ENCODE data around the gene SLC25A11. TPM values are rescaled to one million over a fixed set of nuclear protein-coding genes. Genes with fewer than 3 reads are reported as not detected.
A peak's percentile ranks its signal among the peaks of the same experiment; 100 is the strongest.

Gene SLC25A11
- total RNA-seq, 1 experiment from 2014 or later: 38.4 TPM

DNA sequence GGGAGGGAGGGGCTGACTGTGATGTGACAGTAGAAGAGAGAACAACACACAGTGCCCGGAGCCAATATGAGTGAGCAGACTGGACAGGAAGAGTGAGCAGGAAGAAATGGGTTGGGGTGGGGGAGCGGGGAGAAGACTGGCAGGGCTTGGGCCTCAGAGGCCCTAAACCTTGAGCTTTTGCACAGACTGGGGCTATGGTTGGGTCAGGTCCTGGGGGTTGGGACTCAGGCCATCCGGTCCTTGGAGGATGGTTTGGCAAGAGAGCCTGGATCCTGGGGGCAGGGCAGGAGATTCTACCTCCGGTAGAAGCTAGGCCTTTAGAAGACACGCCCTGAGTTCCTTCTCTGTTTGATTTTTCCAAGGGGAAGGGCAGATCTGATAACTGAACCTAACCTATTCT, 46.6 kb upstream of the SLC25A11 start:
- Mint-ChIP-seq H3K9me3 (ENCODE audit: low read depth, unreplicated experiment) (no peaks in the 10 kb centered on the region), H3K36me3 (ENCODE audit: insufficient read depth, unreplicated experiment) (peaks cover 34% of the 10 kb centered on the region), H3K4me3 (ENCODE audit: low read depth, unreplicated experiment) (peak overlapping the region; percentile 92), H3K4me1 (ENCODE audit: low read depth, unreplicated experiment) (peaks cover 32% of the 10 kb centered on the region), H3K27ac (ENCODE audit: unreplicated experiment) (peak overlapping the region; percentile 50), H3K27me3 (ENCODE audit: unreplicated experiment) (no peaks in the 10 kb centered on the region)
- CTCF ChIA-PET: interaction anchor here (2.3 to 2.4 kb wide), 2 partner anchors 19 to 77 kb away, joined by 8 read pairs; partner anchors contain the start of gene SPAG7
- no peak for DNase-seq
- intact Hi-C loops (cut with micrococcal nuclease; ENCODE audit: unreplicated experiment): loop anchor here (10.0 kb wide), 1 partner anchor 72 kb away; no protein-coding TSS in a partner anchor
- TF ChIP-seq, protein P1, sequence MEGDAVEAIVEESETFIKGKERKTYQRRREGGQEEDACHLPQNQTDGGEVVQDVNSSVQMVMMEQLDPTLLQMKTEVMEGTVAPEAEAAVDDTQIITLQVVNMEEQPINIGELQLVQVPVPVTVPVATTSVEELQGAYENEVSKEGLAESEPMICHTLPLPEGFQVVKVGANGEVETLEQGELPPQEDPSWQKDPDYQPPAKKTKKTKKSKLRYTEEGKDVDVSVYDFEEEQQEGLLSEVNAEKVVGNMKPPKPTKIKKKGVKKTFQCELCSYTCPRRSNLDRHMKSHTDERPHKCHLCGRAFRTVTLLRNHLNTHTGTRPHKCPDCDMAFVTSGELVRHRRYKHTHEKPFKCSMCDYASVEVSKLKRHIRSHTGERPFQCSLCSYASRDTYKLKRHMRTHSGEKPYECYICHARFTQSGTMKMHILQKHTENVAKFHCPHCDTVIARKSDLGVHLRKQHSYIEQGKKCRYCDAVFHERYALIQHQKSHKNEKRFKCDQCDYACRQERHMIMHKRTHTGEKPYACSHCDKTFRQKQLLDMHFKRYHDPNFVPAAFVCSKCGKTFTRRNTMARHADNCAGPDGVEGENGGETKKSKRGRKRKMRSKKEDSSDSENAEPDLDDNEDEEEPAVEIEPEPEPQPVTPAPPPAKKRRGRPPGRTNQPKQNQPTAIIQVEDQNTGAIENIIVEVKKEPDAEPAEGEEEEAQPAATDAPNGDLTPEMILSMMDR (IDR thresholded peaks at IDR 0.05; ENCODE audit: unreplicated experiment): no peak
- BruUV-seq (replicated peaks): TSS peak; percentile 36

DNA sequence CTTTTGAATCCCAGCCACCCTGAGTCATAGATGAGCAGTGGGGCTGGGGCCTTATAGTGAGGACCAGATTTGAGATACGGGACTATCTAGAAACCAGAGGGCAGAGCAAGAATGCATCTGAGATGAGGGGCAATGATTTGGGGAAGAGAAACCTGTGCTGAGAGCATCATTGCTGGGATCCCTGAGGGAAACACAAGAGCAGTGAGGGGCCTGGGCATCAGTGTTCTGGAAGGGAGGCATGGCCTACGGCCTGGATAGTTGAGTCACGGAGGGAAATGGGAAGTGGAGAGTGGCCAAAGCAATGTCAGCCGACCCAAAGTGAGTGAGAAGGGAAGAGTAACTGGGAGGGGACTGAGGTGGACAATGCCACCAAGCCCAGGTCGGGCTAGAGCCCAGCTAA, 42.5 kb upstream of the SLC25A11 start:
- H3K27me3 Mint-ChIP-seq (ENCODE audit: unreplicated experiment): no peaks in the 10 kb centered on the region
- no TSS peak for BruUV-seq (replicated peaks)
- peak overlapping the region; percentile 7 for H3K27ac Mint-ChIP-seq (ENCODE audit: unreplicated experiment)
- TF ChIP-seq, protein P1 (IDR thresholded peaks at IDR 0.05; ENCODE audit: unreplicated experiment): no peak
- H3K36me3 Mint-ChIP-seq (ENCODE audit: insufficient read depth, unreplicated experiment): peaks cover 20% of the 10 kb centered on the region
- H3K9me3 Mint-ChIP-seq (ENCODE audit: low read depth, unreplicated experiment): no peaks in the 10 kb centered on the region
- CTCF ChIA-PET: no interaction called here
- no peak overlapping the region for H3K4me3 Mint-ChIP-seq (ENCODE audit: low read depth, unreplicated experiment)
- intact Hi-C loops (cut with micrococcal nuclease; ENCODE audit: unreplicated experiment): loop anchor here (10.0 kb wide), 1 partner anchor 68 kb away; no protein-coding TSS in a partner anchor
- H3K4me1 Mint-ChIP-seq (ENCODE audit: low read depth, unreplicated experiment): peaks cover 10% of the 10 kb centered on the region
- DNase-seq: no peak

DNA sequence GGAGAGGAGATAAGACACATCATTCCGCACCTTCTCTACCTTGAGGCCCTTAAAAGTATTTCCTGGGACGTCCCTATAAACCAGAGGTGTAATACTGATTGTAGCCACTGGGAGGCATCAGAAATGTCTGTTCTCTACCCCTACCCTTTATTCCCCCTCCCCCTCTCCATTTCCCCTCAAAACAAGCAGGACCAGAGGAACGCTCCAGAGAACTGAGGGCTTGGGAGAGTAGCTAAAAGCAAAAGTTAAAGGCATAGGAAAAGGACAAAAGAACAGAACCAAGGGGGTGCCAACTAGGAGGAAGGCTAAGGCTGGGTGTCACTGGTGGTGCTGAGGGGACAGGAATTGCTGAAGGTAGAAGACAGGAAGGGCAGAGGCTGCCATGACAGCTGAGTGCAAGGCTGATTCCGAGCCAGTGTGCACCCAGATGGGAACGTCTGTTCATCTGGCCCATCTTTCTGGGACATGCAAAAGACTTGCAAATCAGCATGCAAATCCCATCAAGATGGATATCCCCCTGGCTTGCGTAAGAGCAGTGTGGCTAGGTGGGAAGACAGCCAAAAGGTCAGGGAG, 40.9 kb upstream of the SLC25A11 start:
- no peak overlapping the region for H3K4me3 Mint-ChIP-seq (ENCODE audit: low read depth, unreplicated experiment)
- H3K27me3 Mint-ChIP-seq (ENCODE audit: unreplicated experiment): no peaks in the 10 kb centered on the region
- peaks cover 3% of the 10 kb centered on the region for H3K4me1 Mint-ChIP-seq (ENCODE audit: low read depth, unreplicated experiment)
- CTCF ChIA-PET: interaction anchor here (0.8 to 1.3 kb wide), 2 partner anchors 14 to 72 kb away, joined by 3 to 4 read pairs; partner anchors contain the start of gene SPAG7
- H3K9me3 Mint-ChIP-seq (ENCODE audit: low read depth, unreplicated experiment): no peaks in the 10 kb centered on the region
- peaks cover 5% of the 10 kb centered on the region for H3K36me3 Mint-ChIP-seq (ENCODE audit: insufficient read depth, unreplicated experiment)
- peak; percentile 43 for DNase-seq
- intact Hi-C loops (cut with micrococcal nuclease; ENCODE audit: unreplicated experiment): loop anchor here (10.0 kb wide), 1 partner anchor 66 kb away; no protein-coding TSS in a partner anchor
- H3K27ac Mint-ChIP-seq (ENCODE audit: unreplicated experiment): no peak overlapping the region
- TF ChIP-seq, protein P1 (IDR thresholded peaks at IDR 0.05; ENCODE audit: unreplicated experiment): peak; percentile 46
- BruUV-seq (replicated peaks): no TSS peak

DNA sequence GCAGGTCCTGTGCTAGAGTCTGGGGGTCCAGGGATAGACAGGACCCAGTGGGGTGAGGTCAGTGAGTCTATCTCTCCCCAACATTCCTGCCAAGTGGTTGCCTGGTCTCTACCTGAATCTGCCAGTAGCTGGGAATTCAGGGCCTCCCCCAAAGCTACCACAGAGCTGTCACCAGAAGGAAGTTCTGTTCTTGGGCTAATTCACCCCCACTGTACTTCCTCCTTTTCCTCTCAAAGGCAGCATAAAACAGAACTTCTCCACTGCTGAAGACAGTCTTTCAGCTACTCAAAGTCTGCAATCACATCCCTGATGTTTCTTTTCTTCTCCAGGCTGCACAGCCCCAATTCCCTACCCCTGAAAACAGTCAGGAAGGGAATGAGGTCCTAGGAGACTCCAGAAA, 38.9 kb upstream of the SLC25A11 start:
- H3K4me3 Mint-ChIP-seq (ENCODE audit: low read depth, unreplicated experiment): no peak overlapping the region
- DNase-seq: no peak
- no peaks in the 10 kb centered on the region for H3K9me3 Mint-ChIP-seq (ENCODE audit: low read depth, unreplicated experiment)
- TF ChIP-seq, protein P1 (IDR thresholded peaks at IDR 0.05; ENCODE audit: unreplicated experiment): no peak
- no TSS peak for BruUV-seq (replicated peaks)
- H3K27ac Mint-ChIP-seq (ENCODE audit: unreplicated experiment): no peak overlapping the region
- intact Hi-C loops (cut with micrococcal nuclease; ENCODE audit: unreplicated experiment): no loop called here
- H3K36me3 Mint-ChIP-seq (ENCODE audit: insufficient read depth, unreplicated experiment): peaks cover 14% of the 10 kb centered on the region
- H3K27me3 Mint-ChIP-seq (ENCODE audit: unreplicated experiment): no peaks in the 10 kb centered on the region
- no peaks in the 10 kb centered on the region for H3K4me1 Mint-ChIP-seq (ENCODE audit: low read depth, unreplicated experiment)
- CTCF ChIA-PET: no interaction called here

All from Calu3 (cell line).